Measurements from ENCODE around the gene ACOX3. TPM values are rescaled to one million over a fixed set of nuclear protein-coding genes. Genes with fewer than 3 reads are reported as not detected.

Gene ACOX3
- polyA plus RNA-seq, 3 donors: 3.8 to 16.8 (median 13.3) TPM

GRCh38 chr4:8368061-8368481 lies 72.5 kb downstream of the ACOX3 start:
- Histone ChIP-seq H2AFZ (ENCODE audit: insufficient read depth, low read depth, low read length, poor library complexity, severe bottlenecking) (no peak overlapping the region), H4K20me1 (ENCODE audit: insufficient read depth, low read length) (no peaks in the 10 kb centered on the region), H3K4me3 (replicated peaks in 1 of 3; ENCODE audit: low read depth in 2 of 3, low read length in 3 of 3) (no peak overlapping the region), H3K9ac (ENCODE audit: insufficient read depth, low read length, poor library complexity, severe bottlenecking) (no peak overlapping the region), H3K79me2 (ENCODE audit: insufficient read depth, low read length) (no peaks in the 10 kb centered on the region), H3K36me3 (replicated peaks in 1 of 2; ENCODE audit: control insufficient read depth in 1 of 2, insufficient read depth in 2 of 2, low read length in 2 of 2) (peaks cover 0 to 20% of the 10 kb centered on the region in 2 donors), H3K4me2 (replicated peaks; ENCODE audit: extremely low read depth, low read length, poor library complexity, severe bottlenecking) (no peak overlapping the region), H3K4me1 (ENCODE audit: control insufficient read depth in 1 of 2, insufficient read depth in 2 of 2, low read length in 2 of 2) (no peaks in the 10 kb centered on the region), H3K9me3 (replicated peaks in 1 of 2; ENCODE audit: control insufficient read depth in 1 of 2, insufficient read depth in 1 of 2, low read length in 2 of 2) (no peaks in the 10 kb centered on the region), H3K27ac (ENCODE audit: low read depth in 1 of 2, low read length in 2 of 2) (no peak overlapping the region), H3K27me3 (ENCODE audit: control insufficient read depth in 2 of 2, insufficient read depth in 2 of 2, low read length in 2 of 2) (no peaks in the 10 kb centered on the region)
- Mint-ChIP-seq H3K27me3 (ENCODE audit: low read depth in 3 of 3) (no peaks in the 10 kb centered on the region), H3K9me3 (peaks cover 0 to 4% (median 0%) of the 10 kb centered on the region in 7 donors), H3K36me3 (peaks cover 20 to 22% of the 10 kb centered on the region in 2 donors), H3K27ac (no peak overlapping the region), H3K4me3 (no peak overlapping the region), H3K4me1 (no peaks in the 10 kb centered on the region)
- no peak for DNase-seq
- WGBS (ENCODE audit: insufficient coverage): 96% methylated on average over 12 of the region's 12 CpGs
- no peak for TF ChIP-seq CTCF (IDR thresholded peaks at IDR 0.05)
- intact Hi-C loops (cut with micrococcal nuclease): no loop called here

GRCh38 chr4:8366601-8367000 lies 73.9 kb downstream of the ACOX3 start:
- H3K27me3 Mint-ChIP-seq (ENCODE audit: low read depth in 3 of 3): no peaks in the 10 kb centered on the region
- intact Hi-C loops (cut with micrococcal nuclease): no loop called here

More at GRCh38 chr4:8366601-8367000, 73.9 kb downstream of the ACOX3 start:
- Histone ChIP-seq H2AFZ (ENCODE audit: insufficient read depth, low read depth, low read length, poor library complexity, severe bottlenecking) (no peak overlapping the region), H3K9ac (ENCODE audit: insufficient read depth, low read length, poor library complexity, severe bottlenecking) (no peak overlapping the region), H3K27ac (ENCODE audit: low read depth in 1 of 2, low read length in 2 of 2) (no peak overlapping the region), H3K4me2 (replicated peaks; ENCODE audit: extremely low read depth, low read length, poor library complexity, severe bottlenecking) (no peak overlapping the region), H3K36me3 (replicated peaks in 1 of 2; ENCODE audit: control insufficient read depth in 1 of 2, insufficient read depth in 2 of 2, low read length in 2 of 2) (peaks cover 0 to 20% of the 10 kb centered on the region in 2 donors), H3K27me3 (ENCODE audit: control insufficient read depth in 2 of 2, insufficient read depth in 2 of 2, low read length in 2 of 2) (no peaks in the 10 kb centered on the region), H3K4me1 (ENCODE audit: control insufficient read depth in 1 of 2, insufficient read depth in 2 of 2, low read length in 2 of 2) (no peaks in the 10 kb centered on the region), H4K20me1 (ENCODE audit: insufficient read depth, low read length) (no peaks in the 10 kb centered on the region), H3K4me3 (replicated peaks in 1 of 3; ENCODE audit: low read depth in 2 of 3, low read length in 3 of 3) (no peak overlapping the region), H3K9me3 (replicated peaks in 1 of 2; ENCODE audit: control insufficient read depth in 1 of 2, insufficient read depth in 1 of 2, low read length in 2 of 2) (peaks cover 0 to 4% of the 10 kb centered on the region in 2 donors), H3K79me2 (ENCODE audit: insufficient read depth, low read length) (no peaks in the 10 kb centered on the region)
- Mint-ChIP-seq H3K36me3 (peaks cover 18 to 22% of the 10 kb centered on the region in 2 donors), H3K4me1 (no peaks in the 10 kb centered on the region), H3K4me3 (no peak overlapping the region), H3K27ac (no peak overlapping the region), H3K9me3 (peaks cover 0 to 10% (median 3%) of the 10 kb centered on the region in 7 donors)
- no peak for TF ChIP-seq CTCF (IDR thresholded peaks at IDR 0.05)
- DNase-seq: no peak
- WGBS (ENCODE audit: insufficient coverage): 92% methylated on average over 17 of the region's 17 CpGs
